ENCODE results near the gene C1orf50.
A peak's percentile ranks its signal among the peaks of the same experiment; 100 is the strongest.

Gene C1orf50

GRCh38 chr1:42743317-42744147 lies 23.5 kb upstream of the C1orf50 start:
- H3K4me3 ChIP-seq (ENCODE audit: control insufficient read depth, low read depth, low read length) = no peak overlapping the region
- TF ChIP-seq CTCF (IDR thresholded peaks at IDR 0.05; ENCODE audit: control insufficient read depth, insufficient read depth, low read depth, low read length, missing control alignments) = no peak
- DNase-seq (ENCODE audit: low read depth) = no peak

DNA sequence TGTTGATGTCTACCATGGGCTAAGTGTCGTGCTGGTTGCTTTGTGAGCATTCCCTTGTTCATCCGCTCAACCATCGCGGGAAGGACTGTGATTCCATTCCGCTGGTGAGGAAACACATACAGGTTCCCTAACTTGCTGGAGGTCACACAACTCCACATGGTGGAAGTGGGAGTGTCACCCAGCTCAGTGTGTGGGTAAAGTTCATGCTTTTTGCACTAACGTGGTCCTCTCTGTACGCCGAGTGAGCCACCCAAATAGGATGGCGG lies 23.0 kb upstream of the C1orf50 start:
- no peak for DNase-seq (ENCODE audit: low read depth)
- no peak for TF ChIP-seq CTCF (IDR thresholded peaks at IDR 0.05; ENCODE audit: control insufficient read depth, insufficient read depth, low read depth, low read length, missing control alignments)
- H3K4me3 ChIP-seq (ENCODE audit: control insufficient read depth, low read depth, low read length) = no peak overlapping the region

DNA sequence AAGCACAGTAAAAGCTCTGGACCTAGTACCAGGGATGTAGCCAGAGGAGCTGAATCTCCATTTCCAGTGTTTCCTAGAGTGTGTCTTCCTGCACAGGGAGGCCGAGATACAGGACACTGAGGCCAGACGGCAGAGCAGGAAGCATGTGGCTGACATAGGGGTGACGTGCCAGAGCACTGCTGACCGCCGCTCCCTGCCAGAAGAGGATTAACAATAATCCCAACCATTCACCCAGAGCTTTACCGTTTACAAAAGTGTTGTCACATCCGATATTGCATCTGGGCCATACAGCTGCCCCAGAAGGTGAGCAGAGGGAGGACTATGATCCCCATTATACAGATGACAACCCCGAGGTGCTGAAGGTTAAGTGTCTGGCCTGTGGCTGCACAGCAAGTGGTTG lies 21.2 kb upstream of the C1orf50 start:
- TF ChIP-seq CTCF (IDR thresholded peaks at IDR 0.05; ENCODE audit: control insufficient read depth, insufficient read depth, low read depth, low read length, missing control alignments) = no peak

GRCh38 chr1:42746436-42747105 lies 20.5 kb upstream of the C1orf50 start:
- TF ChIP-seq CTCF (IDR thresholded peaks at IDR 0.05; ENCODE audit: control insufficient read depth, insufficient read depth, low read depth, low read length, missing control alignments) = no peak
- no peak overlapping the region for H3K4me3 ChIP-seq (ENCODE audit: control insufficient read depth, low read depth, low read length)
- DNase-seq (ENCODE audit: low read depth) = no peak

More for the DNA sequence above, 21.2 kb upstream of the C1orf50 start:
- DNase-seq (ENCODE audit: low read depth) = no peak
- no peak overlapping the region for H3K4me3 ChIP-seq (ENCODE audit: control insufficient read depth, low read depth, low read length)

DNA sequence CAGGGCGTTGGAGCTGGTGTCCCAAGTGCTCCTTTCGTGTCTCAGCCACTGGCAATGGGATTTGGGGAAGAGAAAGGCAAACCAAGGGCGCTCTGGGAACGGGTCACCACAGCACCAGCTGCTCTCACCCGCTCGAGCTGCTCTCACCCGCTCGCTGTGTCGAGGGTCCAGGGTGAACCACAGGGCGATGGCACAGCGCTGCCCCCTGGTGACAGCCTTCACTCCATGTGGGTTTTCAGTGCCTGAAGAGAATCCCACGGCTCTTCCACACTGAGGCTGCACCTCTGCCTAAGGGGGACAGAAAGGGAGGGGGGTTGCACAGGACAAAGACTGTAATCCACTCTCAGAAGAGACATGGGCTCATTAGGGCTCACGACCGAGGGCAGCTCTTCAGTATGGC lies 19.9 kb upstream of the C1orf50 start:
- no peak for DNase-seq (ENCODE audit: low read depth)
- H3K4me3 ChIP-seq (ENCODE audit: control insufficient read depth, low read depth, low read length) = no peak overlapping the region
- TF ChIP-seq CTCF (IDR thresholded peaks at IDR 0.05; ENCODE audit: control insufficient read depth, insufficient read depth, low read depth, low read length, missing control alignments) = peak; percentile 70

DNA sequence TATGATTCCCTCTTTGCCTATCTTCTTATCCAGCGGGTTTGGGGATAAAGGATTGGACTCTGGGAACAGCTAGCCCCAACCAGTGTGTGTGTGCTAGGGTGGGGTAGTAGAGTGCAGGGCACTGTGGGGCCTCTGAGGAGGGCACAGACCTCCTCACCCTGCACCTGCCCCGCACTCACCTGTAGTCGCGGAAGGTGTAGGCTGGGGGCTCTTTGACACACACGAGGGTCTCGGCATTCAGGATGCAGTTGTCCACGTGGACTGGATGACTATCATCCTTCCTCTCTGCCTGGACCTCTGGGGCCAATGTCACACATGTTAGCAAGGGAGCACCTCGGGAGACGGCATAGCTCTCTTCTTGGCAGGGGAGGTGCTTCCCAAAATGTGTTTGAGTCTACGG lies 19.0 kb upstream of the C1orf50 start:
- TF ChIP-seq CTCF (IDR thresholded peaks at IDR 0.05; ENCODE audit: control insufficient read depth, insufficient read depth, low read depth, low read length, missing control alignments) = no peak
- DNase-seq (ENCODE audit: low read depth) = no peak
- no peak overlapping the region for H3K4me3 ChIP-seq (ENCODE audit: control insufficient read depth, low read depth, low read length)
